Mucosa of descending colon (tissue), 3 donors: ENCODE results near the gene BIRC7. TPM values are rescaled to one million over a fixed set of nuclear protein-coding genes. Genes with fewer than 3 reads are reported as not detected.

Experiments
- ATAC-seq: fragments of 200-7000 bp; cut with Tn5 transposase; one replicate; pipeline ENCODE4 v1.9.1; 2020; ENCODE audit warnings: mild to moderate bottlenecking, moderate library complexity
- DNase-seq, 3 donors: peaks; one replicate each; pipeline ENCODE4 v3.0.0-alpha.2; 2020
- H3K36me3 ChIP-seq: fragments of 200-600 bp; one replicate; pipeline ENCODE4 v1.8.0; 2021; ENCODE audit warnings: low read depth, mild to moderate bottlenecking
- H3K4me1 ChIP-seq: fragments of 200-600 bp; one replicate; pipeline ENCODE4 v1.8.0; 2021; ENCODE audit warnings: low read depth, mild to moderate bottlenecking
- H3K4me3 ChIP-seq: fragments of 200-600 bp; one replicate; pipeline ENCODE4 v1.8.0; 2021; ENCODE audit warnings: mild to moderate bottlenecking
- H3K9me3 ChIP-seq: fragments of 200-600 bp; one replicate; pipeline ENCODE4 v1.8.0; 2021; ENCODE audit warnings: mild to moderate bottlenecking
- intact Hi-C, 2 donors: fragments of 100-400 bp; cut with DNase I in 1 of 2; cut with micrococcal nuclease in 1 of 2; formaldehyde crosslinking; loops; one replicate each; pipeline versions ENCODE4 v1.11.0 to v1.11.1; 2022; cut with DNase I, micrococcal nuclease
- microRNA-seq: library from miRNA; unstranded; fragments of <30 nt; microRNA quantifications from one replicate; pipeline ENCODE4, GENCODE V29; 2019
- total RNA-seq, 3 donors: library from RNA; stranded (reverse); fragmentation: NEBNext Ultra II Directional in 2 of 3; extraction: Animal tissue kit (Norgen Biotek cat#: 25700) in 2 of 3; gene quantifications; one replicate each; pipeline versions ENCODE4 v1.2.1 to v1.2.4, GENCODE V29; 2021 to 2023
- TF ChIP-seq, protein P1 (sequence below): fragments of 200-600 bp; IDR thresholded peaks from one replicate; pipeline ENCODE4 v1.8.0; 2022; ENCODE audit warnings: antibody characterized with exemption, mild to moderate bottlenecking
- donor health status: DM: no; HTN: no; CAD: no; lungs with moderate emphysema.
- donor health status: DM: no; HTN: no; CAD: no.
- donor health status: DM: no; HTN: yes; CAD: no.

BIRC7 gene
- total RNA-seq, 3 donors from 2014 or later, result 0.22 TPM; not detected in 2

- Histone ChIP-seq H3K4me3 (no peak overlapping the region), H3K36me3 (no peaks in the 10 kb centered on the region), H3K4me1 (no peaks in the 10 kb centered on the region), H3K9me3 (no peaks in the 10 kb centered on the region)
- TF ChIP-seq, protein P1, sequence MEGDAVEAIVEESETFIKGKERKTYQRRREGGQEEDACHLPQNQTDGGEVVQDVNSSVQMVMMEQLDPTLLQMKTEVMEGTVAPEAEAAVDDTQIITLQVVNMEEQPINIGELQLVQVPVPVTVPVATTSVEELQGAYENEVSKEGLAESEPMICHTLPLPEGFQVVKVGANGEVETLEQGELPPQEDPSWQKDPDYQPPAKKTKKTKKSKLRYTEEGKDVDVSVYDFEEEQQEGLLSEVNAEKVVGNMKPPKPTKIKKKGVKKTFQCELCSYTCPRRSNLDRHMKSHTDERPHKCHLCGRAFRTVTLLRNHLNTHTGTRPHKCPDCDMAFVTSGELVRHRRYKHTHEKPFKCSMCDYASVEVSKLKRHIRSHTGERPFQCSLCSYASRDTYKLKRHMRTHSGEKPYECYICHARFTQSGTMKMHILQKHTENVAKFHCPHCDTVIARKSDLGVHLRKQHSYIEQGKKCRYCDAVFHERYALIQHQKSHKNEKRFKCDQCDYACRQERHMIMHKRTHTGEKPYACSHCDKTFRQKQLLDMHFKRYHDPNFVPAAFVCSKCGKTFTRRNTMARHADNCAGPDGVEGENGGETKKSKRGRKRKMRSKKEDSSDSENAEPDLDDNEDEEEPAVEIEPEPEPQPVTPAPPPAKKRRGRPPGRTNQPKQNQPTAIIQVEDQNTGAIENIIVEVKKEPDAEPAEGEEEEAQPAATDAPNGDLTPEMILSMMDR, result no peak
- no peak for ATAC-seq
- intact Hi-C loops, result no loop called here
- DNase-seq, result no peak
These were observed 51.3 kb downstream of the BIRC7 start for GRCh38 chr20:63286781-63287696.

- DNase-seq, result no peak
- intact Hi-C loops, result no loop called here
- H3K4me3 ChIP-seq, result no peak overlapping the region
- TF ChIP-seq, protein P1, result no peak
- no peaks in the 10 kb centered on the region for H3K36me3 ChIP-seq
- ATAC-seq, result no peak
- H3K4me1 ChIP-seq, result no peaks in the 10 kb centered on the region
- no peaks in the 10 kb centered on the region for H3K9me3 ChIP-seq
These were observed 52.2 kb downstream of the BIRC7 start for GRCh38 chr20:63287697-63288580.

DNA sequence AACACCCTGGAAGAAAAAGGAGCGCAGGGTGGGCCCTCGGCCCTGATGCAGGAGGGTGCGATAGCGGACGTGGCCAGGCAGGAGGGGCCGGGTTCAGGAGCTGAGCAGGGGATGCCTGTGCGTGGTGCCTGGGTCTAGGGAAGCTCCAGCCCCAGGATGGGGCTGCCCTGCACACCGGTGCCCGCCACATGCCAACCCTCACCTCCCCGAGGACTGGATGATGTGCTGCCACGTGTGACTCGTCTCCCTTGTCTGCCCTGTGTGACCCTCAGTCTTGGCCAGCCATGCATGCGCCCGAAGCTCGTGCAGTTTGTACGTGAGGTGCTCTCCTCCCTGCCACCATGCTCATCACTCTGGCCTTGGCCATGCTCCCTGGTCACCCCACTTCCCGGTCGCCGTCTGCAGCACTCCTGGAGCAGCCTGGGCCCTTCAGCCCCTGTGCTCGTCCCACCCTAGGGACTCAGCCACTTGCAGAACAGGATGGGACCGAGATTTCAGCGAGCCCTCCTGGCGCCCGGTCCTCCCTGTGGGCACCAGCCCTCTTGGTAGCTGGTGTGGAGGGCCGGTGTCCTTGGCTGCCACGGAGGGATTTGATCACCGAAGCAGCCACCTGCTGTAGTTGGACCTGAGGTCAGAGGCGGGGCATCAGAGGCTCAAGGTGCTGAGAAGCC is 53.0 kb downstream of the BIRC7 start:
- Histone ChIP-seq H3K36me3 (no peaks in the 10 kb centered on the region), H3K4me3 (no peak overlapping the region), H3K4me1 (no peaks in the 10 kb centered on the region), H3K9me3 (no peaks in the 10 kb centered on the region)
- no peak for ATAC-seq
- intact Hi-C loops, result no loop called here
- DNase-seq, result no peak
- TF ChIP-seq, protein P1, result no peak

GRCh38 chr20:63289311-63290135 is 53.8 kb downstream of the BIRC7 start:
- ATAC-seq, result no peak
- intact Hi-C loops, result no loop called here
- Histone ChIP-seq H3K4me1 (no peaks in the 10 kb centered on the region), H3K9me3 (no peaks in the 10 kb centered on the region), H3K4me3 (no peak overlapping the region), H3K36me3 (no peaks in the 10 kb centered on the region)
- DNase-seq, result no peak
- TF ChIP-seq, protein P1, result no peak

Small RNAs within 50 kb of the gene (microRNA-seq; reads per million reads assigned to microRNA genes)
- gene MIR3196 (not detected), gene MIR4326 (0.93 reads per million)

Other genes starting within 250 kb of the BIRC7 start
- gene BHLHE23, start 228.9 kb upstream of the BIRC7 start, total RNA-seq, result not detected
- gene YTHDF1, start 19.8 kb upstream of the BIRC7 start, total RNA-seq, result 10 to 100 TPM; 32.0 to 37.2 (median 34.2) TPM
- 1 to 10 TPM in 1 of 3 donors, not detected in 2; 1.6 TPM for gene NKAIN4, start 18.6 kb downstream of the BIRC7 start, total RNA-seq
- gene ARFGAP1, start 36.9 kb downstream of the BIRC7 start, total RNA-seq, result 10 to 100 TPM; 76.5 to 85.8 (median 82.4) TPM
- not detected for gene COL20A1, start 57.3 kb downstream of the BIRC7 start, total RNA-seq
- gene CHRNA4, start 125.4 kb downstream of the BIRC7 start, total RNA-seq, result not detected
- 1 to 10 TPM in 1 of 3 donors, not detected in 2; 1.4 TPM for gene KCNQ2, start 236.8 kb downstream of the BIRC7 start, total RNA-seq